Left ventricle myocardium superior (tissue), 1 donor: Measurements from ENCODE around the gene NCAM2. TPM values are rescaled to one million over a fixed set of nuclear protein-coding genes. Genes with fewer than 3 reads are reported as not detected.

ENCODE experiments used
- ATAC-seq: fragments of 200-7000 bp; cut with Tn5 transposase; one replicate; pipeline ENCODE4 v1.9.1; 2020; ENCODE audit warnings: mild to moderate bottlenecking, moderate library complexity
- DNase-seq: peaks from one replicate; pipeline ENCODE4 v3.0.0-alpha.2; 2020
- intact Hi-C: fragments of 100-400 bp; cut with micrococcal nuclease; formaldehyde crosslinking; loops from one replicate; pipeline ENCODE4 v1.11.0; 2022
- total RNA-seq: library from RNA; stranded (reverse); fragmentation: NEBNext Ultra II Directional; extraction: Animal tissue kit (Norgen Biotek cat#: 25700); gene quantifications from one replicate; pipeline ENCODE4 v1.2.1, GENCODE V29; 2021
- donor health status: DM: no; HTN: yes; CAD: no; lungs with severe emphysema.

NCAM2 gene
- total RNA-seq, 1 donor from 2014 or later, result 4.4 TPM

DNA sequence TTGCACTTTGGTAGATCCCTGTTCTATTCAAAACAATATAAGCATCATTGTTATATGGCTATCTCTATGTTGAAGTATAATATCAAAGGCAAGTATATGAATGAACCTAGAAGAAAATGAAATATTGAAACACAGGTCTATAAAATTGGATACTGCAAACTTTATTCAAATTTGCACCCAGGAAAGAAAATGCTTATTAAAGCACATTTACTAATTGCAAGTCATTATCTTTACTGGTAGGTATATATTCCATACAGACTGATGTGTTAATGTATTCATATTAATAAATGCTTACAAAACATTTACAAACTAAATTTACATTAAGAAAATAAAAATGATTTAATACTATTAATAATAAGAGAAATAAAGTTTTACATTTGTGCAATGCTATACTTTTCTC is 469.8 kb downstream of the NCAM2 start:
- ATAC-seq, result no peak
- no peak for DNase-seq
- intact Hi-C loops, result no loop called here

DNA sequence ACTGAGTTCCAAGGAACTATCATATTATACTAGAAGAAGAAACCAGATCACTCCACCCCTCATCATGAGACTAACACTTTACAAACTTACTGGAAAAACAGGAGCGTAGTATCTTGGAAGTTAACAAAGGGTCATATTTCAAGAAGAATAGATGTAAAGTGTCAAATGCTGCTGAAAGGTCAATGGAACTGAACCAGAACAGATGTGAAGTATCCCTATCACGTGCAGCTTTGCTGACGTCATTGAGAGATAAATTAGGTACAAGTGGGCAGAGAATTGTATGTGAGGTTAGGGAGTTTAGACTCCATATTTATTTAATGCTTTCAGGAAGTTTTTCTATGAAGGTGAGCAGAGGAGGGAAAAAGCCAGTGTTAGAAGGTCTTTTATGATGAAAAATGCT is 483.0 kb downstream of the NCAM2 start:
- ATAC-seq (no peak), DNase-seq (no peak)
- intact Hi-C loops, result no loop called here

DNA sequence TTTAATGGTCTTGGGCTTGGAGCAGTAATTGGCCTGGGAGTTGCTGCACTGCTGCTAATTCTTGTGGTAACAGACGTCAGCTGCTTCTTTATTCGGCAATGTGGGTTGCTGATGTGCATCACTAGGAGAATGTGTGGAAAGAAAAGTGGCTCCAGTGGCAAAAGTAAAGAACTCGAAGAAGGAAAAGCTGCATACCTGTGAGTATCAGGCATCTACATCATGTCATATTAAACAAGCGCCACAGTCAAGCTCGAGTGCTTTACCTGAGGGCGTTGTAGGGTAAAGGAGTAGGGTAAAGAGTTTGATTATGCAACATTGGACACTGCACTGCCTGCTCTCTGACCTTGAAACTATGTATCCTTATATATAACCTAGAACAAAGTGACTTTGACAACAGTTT is 510.6 kb downstream of the NCAM2 start:
- no peak for ATAC-seq
- DNase-seq, result no peak
- intact Hi-C loops, result no loop called here

DNA sequence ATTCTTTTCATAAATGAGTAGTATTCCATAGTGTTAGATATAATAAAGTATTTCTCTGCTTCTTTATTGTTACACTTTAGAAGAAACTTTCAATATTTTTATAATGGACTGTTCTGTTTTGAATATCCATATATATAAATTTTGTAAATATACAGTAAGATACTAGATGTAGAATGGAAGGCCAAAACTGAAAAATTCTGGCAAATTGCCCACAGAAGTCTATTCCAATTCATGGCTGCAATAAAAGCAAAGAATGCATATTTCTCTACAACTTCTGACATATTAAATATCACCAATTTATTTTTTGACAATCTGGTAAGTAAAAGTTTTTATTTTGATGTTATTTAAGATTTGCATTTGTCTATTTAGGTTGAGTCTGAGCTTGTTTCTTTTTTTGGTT is 532.5 kb downstream of the NCAM2 start:
- ATAC-seq, result no peak
- no peak for DNase-seq
- intact Hi-C loops, result no loop called here

DNA sequence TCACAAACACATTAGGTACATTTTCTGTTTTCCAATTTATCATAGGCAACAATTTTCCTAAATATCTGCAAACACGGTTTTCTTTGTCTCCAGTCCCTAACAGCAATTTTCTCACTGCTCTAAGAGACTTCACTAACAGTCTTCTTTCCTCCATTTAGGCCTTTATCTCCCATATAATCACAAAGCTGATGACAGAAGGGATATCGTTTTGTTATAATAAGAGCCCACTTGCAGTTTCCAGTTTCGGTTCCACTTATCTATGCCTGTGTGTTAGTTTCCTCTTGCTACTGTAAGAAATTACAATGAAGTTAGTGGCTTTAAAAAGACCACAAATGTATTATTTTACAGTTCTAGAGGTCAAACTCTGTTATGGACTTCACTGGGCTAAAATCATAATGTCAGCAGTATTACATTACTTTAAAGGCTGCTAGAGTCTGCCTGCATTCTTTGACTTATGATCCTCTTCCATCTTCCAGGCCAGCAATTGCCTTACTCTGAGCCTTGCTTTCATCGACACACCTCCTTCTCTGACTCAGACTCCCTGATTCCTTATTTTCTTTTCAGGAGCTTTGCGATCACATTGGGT is 549.3 kb downstream of the NCAM2 start:
- ATAC-seq, result no peak
- intact Hi-C loops, result no loop called here

DNA sequence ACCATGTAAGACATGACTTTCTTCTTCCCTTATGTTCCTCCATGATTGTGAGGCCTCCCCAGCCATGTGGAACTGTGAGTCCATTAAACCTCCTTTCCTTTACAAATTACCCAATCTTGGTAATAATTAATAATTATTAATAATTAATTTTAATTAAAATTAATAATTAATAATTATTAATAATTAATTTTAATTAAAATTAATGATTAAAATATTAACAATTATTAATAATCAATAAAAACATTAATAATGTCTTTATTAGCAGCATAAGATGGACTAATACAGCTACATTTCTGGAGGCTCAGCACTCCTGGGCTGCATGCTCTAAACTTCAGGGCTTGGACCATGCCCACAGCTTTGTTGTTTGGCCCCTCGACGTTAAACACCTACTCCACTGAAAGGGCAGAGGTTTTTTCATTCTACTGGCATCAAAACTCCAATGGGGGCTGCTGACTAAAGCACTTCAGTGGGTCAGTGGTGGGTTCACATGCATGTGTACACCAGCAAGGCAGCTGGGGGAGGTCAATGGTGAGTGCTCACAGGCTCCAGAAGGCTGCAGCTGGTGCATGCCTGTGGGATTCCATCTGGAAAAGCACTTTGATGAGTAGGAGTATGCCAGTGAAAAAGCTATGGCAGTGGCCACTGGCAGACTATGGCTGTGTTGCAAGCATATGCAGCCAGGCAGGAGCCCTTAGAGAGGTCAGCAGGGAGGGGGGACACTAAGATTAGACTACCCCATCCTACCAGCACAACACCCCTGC is 561.3 kb downstream of the NCAM2 start:
- intact Hi-C loops, result no loop called here
- ATAC-seq, result no peak
- DNase-seq, result no peak

More for the DNA sequence above, 549.3 kb downstream of the NCAM2 start:
- DNase-seq, result no peak
